Adrenal gland (tissue), 12 donors: Measurements from ENCODE around the gene CALHM3. TPM values are rescaled to one million over a fixed set of nuclear protein-coding genes. Genes with fewer than 3 reads are reported as not detected.

ENCODE experiments used
- DNase-seq, 7 donors: peaks; one replicate each; pipeline ENCODE4 v3.0.0-alpha.2; 2019 to 2020
- H3K27ac ChIP-seq, 5 donors: fragments of 200-600 bp; sonication (generic) in 4 of 5; 1 replicate in 3 of 5; 2 replicates in 2 of 5; pipeline versions ENCODE4 v1.5.1 to v1.8.0; 2016 to 2020; ENCODE audit warnings: mild to moderate bottlenecking in 1 of 5
- H3K27me3 ChIP-seq: fragments of 200-600 bp; 2 replicates; pipeline ENCODE4 v1.8.0; 2021
- H3K36me3 ChIP-seq, 2 donors: fragments of 200-600 bp; replicated peaks in 1 of 2; 1 replicate in 1 of 2; 2 replicates in 1 of 2; pipeline versions ENCODE4 v1.5.1 to v1.8.0; 2018 to 2022
- H3K4me1 ChIP-seq, 2 donors: fragments of 200-600 bp; replicated peaks in 1 of 2; 1 replicate in 1 of 2; 2 replicates in 1 of 2; pipeline versions ENCODE4 v1.5.1 to v1.8.0; 2018 to 2021
- H3K4me3 ChIP-seq, 4 donors: fragments of 200-600 bp; sonication (generic) in 3 of 4; one replicate each; pipeline ENCODE4 v1.5.1; 2016 to 2018
- H3K9me3 ChIP-seq, 3 donors: fragments of 200-600 bp; sonication (generic) in 1 of 3; replicated peaks in 1 of 3; 1 replicate in 2 of 3; 2 replicates in 1 of 3; pipeline versions ENCODE4 v1.5.1 to v1.8.0; 2016 to 2021
- POLR2A ChIP-seq, 2 donors: fragments of 450-650 bp; IDR thresholded peaks; one replicate each; pipeline ENCODE4 v1.6.1; 2017; ENCODE audit warnings: antibody characterized with exemption in 2 of 2, mild to moderate bottlenecking in 2 of 2, moderate library complexity in 1 of 2
- WGBS, 4 donors: extraction: QIAGEN DNeasy Blood & Tissue Kit in 2 of 4; methylation state at CpG; one replicate each; pipeline versions ENCODE4 v1.1.5 to v1.1.7; 2013 to 2017; 5-methylcytosine and 5-hydroxymethylcytosine counted together
- intact Hi-C, 2 donors: fragments of 100-400 bp; cut with DNase I; formaldehyde crosslinking; loops; one replicate each; pipeline versions ENCODE4 v1.14.1 to v1.15.0; 2022 to 2023
- polyA plus RNA-seq, 3 donors: library from polyadenylated mRNA; stranded (reverse); fragments of 200-250 nt in 2 of 3; fragments of 350-450 nt in 1 of 3; fragmentation: Illumina TruSeq in 1 of 3; extraction: RNeasy Lipid Tissue Mini Kit (QIAGEN cat#74804) in 1 of 3; gene quantifications; one replicate each; pipeline ENCODE4 v1.2.3, GENCODE V29; 2013 to 2014
- total RNA-seq, 9 donors: library from RNA; depleted of rRNA in 4 of 9; stranded (reverse); fragments of >200 nt in 4 of 9; fragments of 120-200 nt in 1 of 9; fragmentation: NEBNext Ultra II Directional in 1 of 9; extraction: Animal tissue kit (Norgen Biotek cat#: 25700) in 1 of 9; gene quantifications; one replicate each; pipeline versions ENCODE4 v1.1.0 to v1.2.4, GENCODE V29; 2013 to 2023
- TF ChIP-seq, protein P1 (sequence below), 6 experiments: fragments of 450-650 bp in 4 of 6; fragments of 200-600 bp in 2 of 6; sonication (generic) in 1 of 6; IDR thresholded peaks; 1 replicate in 5 of 6; 2 replicates in 1 of 6; pipeline versions ENCODE4 v1.5.1 to v1.8.0; 2016 to 2021; ENCODE audit warnings: antibody characterized with exemption in 6 of 6, mild to moderate bottlenecking in 2 of 6, moderate library complexity in 1 of 6
- donor health status: healthy with polysubstance abuse.
- donor health status: Bipolar disorder and iron deficiency.
- donor health status: DM: yes; HTN: yes; CAD: no.
- donor health status: DM: no; HTN: no; CAD: no.
- donor health status: DM: no; HTN: no; CAD: no.
- donor health status: DM: yes; HTN: yes; CAD: no.

The CALHM3 gene
- total and polyA plus RNA-seq, 12 donors, result 0.03 TPM; not detected in 11

DNA sequence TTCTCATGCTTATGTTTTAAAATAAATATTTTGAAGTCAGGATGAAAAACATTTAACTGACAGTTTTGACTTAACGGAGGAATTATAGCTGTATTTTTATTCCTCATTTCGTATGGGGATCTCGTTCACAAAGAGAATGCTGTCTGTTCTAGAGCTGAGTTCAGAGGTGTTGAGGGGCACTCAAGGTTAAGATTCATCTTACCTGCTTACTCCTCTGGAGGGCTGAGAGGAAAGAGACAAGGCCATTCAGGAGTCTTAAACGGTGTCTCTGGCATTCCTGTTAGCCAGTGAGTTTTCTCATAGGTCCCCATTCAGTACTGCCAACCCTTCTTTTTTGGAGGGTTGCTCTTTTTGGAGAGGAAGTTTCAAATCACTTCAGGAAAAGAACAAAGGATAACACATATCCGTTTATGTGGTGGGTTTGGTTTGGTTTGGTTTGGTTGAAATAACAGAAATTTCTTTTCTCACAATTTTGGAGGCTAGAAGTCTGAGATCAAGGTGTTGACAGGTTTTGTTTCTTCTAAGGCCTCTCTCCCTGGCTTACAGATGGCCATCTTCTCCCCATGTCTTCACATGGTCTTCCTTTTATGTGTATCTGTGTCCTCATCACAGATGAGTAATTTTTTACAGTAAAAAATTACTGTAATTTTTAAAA is 49.9 kb downstream of the CALHM3 start:
- DNase-seq, result no peak
- H3K27me3 ChIP-seq, result no peaks in the 10 kb centered on the region
- no peak overlapping the region for H3K27ac ChIP-seq
- intact Hi-C loops, result no loop called here
- TF ChIP-seq, protein P1, sequence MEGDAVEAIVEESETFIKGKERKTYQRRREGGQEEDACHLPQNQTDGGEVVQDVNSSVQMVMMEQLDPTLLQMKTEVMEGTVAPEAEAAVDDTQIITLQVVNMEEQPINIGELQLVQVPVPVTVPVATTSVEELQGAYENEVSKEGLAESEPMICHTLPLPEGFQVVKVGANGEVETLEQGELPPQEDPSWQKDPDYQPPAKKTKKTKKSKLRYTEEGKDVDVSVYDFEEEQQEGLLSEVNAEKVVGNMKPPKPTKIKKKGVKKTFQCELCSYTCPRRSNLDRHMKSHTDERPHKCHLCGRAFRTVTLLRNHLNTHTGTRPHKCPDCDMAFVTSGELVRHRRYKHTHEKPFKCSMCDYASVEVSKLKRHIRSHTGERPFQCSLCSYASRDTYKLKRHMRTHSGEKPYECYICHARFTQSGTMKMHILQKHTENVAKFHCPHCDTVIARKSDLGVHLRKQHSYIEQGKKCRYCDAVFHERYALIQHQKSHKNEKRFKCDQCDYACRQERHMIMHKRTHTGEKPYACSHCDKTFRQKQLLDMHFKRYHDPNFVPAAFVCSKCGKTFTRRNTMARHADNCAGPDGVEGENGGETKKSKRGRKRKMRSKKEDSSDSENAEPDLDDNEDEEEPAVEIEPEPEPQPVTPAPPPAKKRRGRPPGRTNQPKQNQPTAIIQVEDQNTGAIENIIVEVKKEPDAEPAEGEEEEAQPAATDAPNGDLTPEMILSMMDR (IDR thresholded peaks at IDR 0.05), result no peak
- no peak for TF ChIP-seq POLR2A (IDR thresholded peaks at IDR 0.05)
- H3K4me3 ChIP-seq, result no peak overlapping the region
- WGBS, 4 donors, result 70 to 76% (median 72%) methylated on average over 5 of the region's 5 CpGs
- H3K4me1 ChIP-seq, result peaks cover 6% of the 10 kb centered on the region in 2 donors
- no peaks in the 10 kb centered on the region for H3K9me3 ChIP-seq
- peaks cover 0 to 54% of the 10 kb centered on the region in 2 donors for H3K36me3 ChIP-seq

DNA sequence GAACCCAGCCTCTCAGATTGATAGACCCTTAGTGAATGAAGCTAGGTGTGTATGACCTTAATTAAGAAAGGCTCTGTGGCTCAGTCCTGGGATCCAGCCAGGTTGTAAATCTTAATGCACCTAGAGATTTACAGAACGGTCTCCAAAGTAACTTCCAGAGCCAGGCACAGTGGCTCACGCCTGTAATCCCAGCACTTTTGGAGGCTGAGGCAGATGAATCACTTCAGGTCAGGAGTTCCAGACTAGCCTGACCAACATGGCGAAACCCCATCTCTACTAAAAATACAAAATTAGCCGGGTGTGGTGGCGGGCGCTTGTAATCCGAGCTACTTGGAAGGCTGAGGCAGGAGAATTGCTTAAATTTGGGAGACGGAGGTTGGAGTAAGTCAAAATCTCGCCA is 51.2 kb downstream of the CALHM3 start:
- H3K27ac ChIP-seq, result no peak overlapping the region
- no peaks in the 10 kb centered on the region for H3K27me3 ChIP-seq
- no peak for DNase-seq
- peaks cover 0 to 66% of the 10 kb centered on the region in 2 donors for H3K36me3 ChIP-seq
- no peaks in the 10 kb centered on the region for H3K9me3 ChIP-seq
- intact Hi-C loops, result no loop called here
- H3K4me3 ChIP-seq, result no peak overlapping the region
- H3K4me1 ChIP-seq, result no peaks in the 10 kb centered on the region
- 86 to 94% (median 93%) methylated on average over 9 of the region's 9 CpGs for WGBS, 4 donors
- TF ChIP-seq, protein P1 (IDR thresholded peaks at IDR 0.05), result no peak
- TF ChIP-seq POLR2A (IDR thresholded peaks at IDR 0.05), result no peak

DNA sequence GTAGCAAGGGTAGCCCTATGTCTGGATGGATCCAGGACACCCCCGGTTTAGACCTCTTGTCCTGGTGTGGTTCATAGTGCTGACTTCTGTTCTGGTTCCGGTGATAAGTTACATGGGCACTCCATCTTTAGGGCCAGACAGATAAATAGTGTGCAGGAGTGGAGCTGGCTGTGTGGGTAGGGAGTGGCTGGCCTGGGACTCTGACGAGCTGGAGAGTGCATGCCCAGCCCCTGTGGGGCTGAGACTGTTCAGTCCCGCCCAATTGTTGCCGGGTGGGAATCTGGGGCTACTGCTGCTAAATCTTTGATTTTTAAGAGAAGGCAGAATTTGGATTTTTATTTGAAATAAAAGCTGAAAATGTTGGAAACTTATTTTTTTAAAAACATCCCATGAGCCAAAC is 55.3 kb downstream of the CALHM3 start:
- WGBS, 4 donors, result 80 to 91% (median 89%) methylated on average over 5 of the region's 5 CpGs
- intact Hi-C loops, result no loop called here
- peaks cover 0 to 88% of the 10 kb centered on the region in 2 donors for H3K36me3 ChIP-seq
- no peak for TF ChIP-seq POLR2A (IDR thresholded peaks at IDR 0.05)
- TF ChIP-seq, protein P1 (IDR thresholded peaks at IDR 0.05), result no peak
- no peak for DNase-seq
- no peaks in the 10 kb centered on the region for H3K9me3 ChIP-seq
- no peaks in the 10 kb centered on the region for H3K27me3 ChIP-seq
- no peaks in the 10 kb centered on the region for H3K4me1 ChIP-seq
- no peak overlapping the region for H3K4me3 ChIP-seq
- no peak overlapping the region for H3K27ac ChIP-seq

Other genes with a start within 250 kb of the CALHM3 start
- under 1 TPM in 1 of 9 donors, not detected in 8; 0.11 TPM for gene RPEL1, start 233.4 kb downstream of the CALHM3 start, total RNA-seq
- under 1 TPM in 1 of 3 donors, not detected in 2; 0.09 TPM for gene RPEL1, start 233.4 kb downstream of the CALHM3 start, polyA plus RNA-seq
- gene INA, start 202.1 kb downstream of the CALHM3 start, total RNA-seq, result 10 to 100 TPM in 2 of 9 donors, 1 to 10 TPM in 2, under 1 TPM in 4, not detected in 1; 0.18 to 11.1 (median 3.9) TPM
- 10 to 100 TPM in 2 of 3 donors, 1 to 10 TPM in 1; 4.7 to 18.3 (median 14.8) TPM for gene INA, start 202.1 kb downstream of the CALHM3 start, polyA plus RNA-seq
- 10 to 100 TPM in 2 of 9 donors, 1 to 10 TPM in 7; 3.1 to 12.3 (median 7.4) TPM for gene PCGF6, start 128.1 kb downstream of the CALHM3 start, total RNA-seq
- gene PCGF6, start 128.1 kb downstream of the CALHM3 start, polyA plus RNA-seq, result 1 to 10 TPM; 6.4 to 7.8 (median 7.1) TPM
- gene TAF5, start 111.3 kb downstream of the CALHM3 start, total RNA-seq, result 1 to 10 TPM; 1.6 to 6.4 (median 4.0) TPM
- 1 to 10 TPM; 1.5 to 3.7 (median 2.5) TPM for gene TAF5, start 111.3 kb downstream of the CALHM3 start, polyA plus RNA-seq
- gene ATP5MK, start 82.8 kb downstream of the CALHM3 start, total RNA-seq, result 100 to 1,000 TPM; 173 to 917 (median 329) TPM
- 1,000 to 10,000 TPM in 1 of 3 donors, 100 to 1,000 TPM in 2; 754 to 1,315 (median 756) TPM for gene ATP5MK, start 82.8 kb downstream of the CALHM3 start, polyA plus RNA-seq
- 10 to 100 TPM; 13.6 to 30.9 (median 21.1) TPM for gene PDCD11, start 82.6 kb downstream of the CALHM3 start, total RNA-seq
- 10 to 100 TPM; 20.4 to 39.7 (median 21.4) TPM for gene PDCD11, start 82.6 kb downstream of the CALHM3 start, polyA plus RNA-seq
- 10 to 100 TPM in 8 of 9 donors, 1 to 10 TPM in 1; 3.8 to 56.8 (median 39.8) TPM for gene CALHM2, start 26.9 kb downstream of the CALHM3 start, total RNA-seq
- gene CALHM2, start 26.9 kb downstream of the CALHM3 start, polyA plus RNA-seq, result 10 to 100 TPM in 2 of 3 donors, 1 to 10 TPM in 1; 9.6 to 33.1 (median 25.3) TPM
- not detected for gene CALHM1, start 20.3 kb downstream of the CALHM3 start, total RNA-seq
- not detected for gene CALHM1, start 20.3 kb downstream of the CALHM3 start, polyA plus RNA-seq
- gene NEURL1, start 14.5 kb upstream of the CALHM3 start, total RNA-seq, result 1 to 10 TPM in 4 of 9 donors, under 1 TPM in 2, not detected in 3; 0.18 to 7.7 (median 2.3) TPM
- 10 to 100 TPM in 1 of 3 donors, 1 to 10 TPM in 2; 1.0 to 12.5 (median 2.3) TPM for gene NEURL1, start 14.5 kb upstream of the CALHM3 start, polyA plus RNA-seq